Thyroid gland (tissue), 4 donors: ENCODE measurements around the gene RELA. TPM values are rescaled to one million over a fixed set of nuclear protein-coding genes. Genes with fewer than 3 reads are reported as not detected.
A peak's percentile ranks its signal among the peaks of the same experiment; 100 is the strongest.

Experiments
- DNase-seq, 2 donors: peaks; one replicate each; pipeline ENCODE4 v3.0.0-alpha.2; 2019
- H3K27ac ChIP-seq, 3 donors: fragments of 200-600 bp; sonication (generic); 1 replicate in 2 of 3; 2 replicates in 1 of 3; pipeline ENCODE4 v1.5.1; 2016 to 2019; ENCODE audit warnings: mild to moderate bottlenecking in 1 of 3, moderate library complexity in 1 of 3
- H3K27me3 ChIP-seq: fragments of 200-600 bp; sonication (generic); one replicate; pipeline ENCODE4 v1.5.1; 2019
- H3K36me3 ChIP-seq, 2 donors: fragments of 200-600 bp; sonication (generic); one replicate each; pipeline ENCODE4 v1.5.1; 2016 to 2019
- H3K4me1 ChIP-seq, 2 donors: fragments of 200-600 bp; sonication (generic); one replicate each; pipeline ENCODE4 v1.5.1; 2017 to 2019
- H3K4me3 ChIP-seq, 3 donors: fragments of 200-600 bp; sonication (generic); replicated peaks in 1 of 3; 1 replicate in 2 of 3; 2 replicates in 1 of 3; pipeline ENCODE4 v1.5.1; 2016; ENCODE audit warnings: mild to moderate bottlenecking in 1 of 3
- H3K9me3 ChIP-seq: fragments of 200-600 bp; sonication (generic); one replicate; pipeline ENCODE4 v1.5.1; 2017
- CTCF ChIP-seq, 6 experiments: fragments of 200-600 bp in 3 of 6; fragments of 450-650 bp in 3 of 6; sonication (generic) in 3 of 6; IDR thresholded peaks; one replicate each; pipeline ENCODE4 v1.5.1; 2016 to 2019; ENCODE audit warnings: antibody characterized with exemption in 6 of 6, mild to moderate bottlenecking in 2 of 6, inconsistent platforms in 1 of 6, moderate library complexity in 1 of 6
- POLR2A ChIP-seq, 2 donors: fragments of 450-650 bp; IDR thresholded peaks; one replicate each; pipeline ENCODE4 v1.6.1; 2017; ENCODE audit warnings: antibody characterized with exemption in 2 of 2, mild to moderate bottlenecking in 2 of 2, moderate library complexity in 1 of 2
- WGBS, 2 donors: methylation state at CpG; one replicate each; pipeline ENCODE4 v1.1.5; 2017; 5-methylcytosine and 5-hydroxymethylcytosine counted together
- intact Hi-C: fragments of 100-400 bp; cut with DNase I; formaldehyde crosslinking; loops from one replicate; pipeline ENCODE4 v1.15.1; 2023
- total RNA-seq, 4 donors: library from RNA; depleted of rRNA; stranded (reverse); fragments of >200 nt; gene quantifications; one replicate each; pipeline ENCODE4 v1.2.3, GENCODE V29; 2016

The RELA gene
- total RNA-seq, 4 donors from 2014 or later = 40.3 to 55.8 (median 48.7) TPM

GRCh38 chr11:65617990-65618751 lies 44.5 kb downstream of the RELA start:
- peaks cover 36 to 51% of the 10 kb centered on the region in 2 donors for H3K36me3 ChIP-seq
- no peak overlapping the region for H3K4me3 ChIP-seq
- intact Hi-C loops = loop anchor here (5.0 kb wide), 2 partner anchors 34 to 691 kb away; no protein-coding TSS in a partner anchor
- WGBS, 2 donors = 79 to 85% methylated on average over 26 to 30 of the region's 33 CpGs
- H3K27ac ChIP-seq = no peak overlapping the region
- H3K27me3 ChIP-seq = no peaks in the 10 kb centered on the region
- H3K9me3 ChIP-seq = no peaks in the 10 kb centered on the region
- no peak for DNase-seq
- TF ChIP-seq CTCF (IDR thresholded peaks at IDR 0.05) (no peak), POLR2A (IDR thresholded peaks at IDR 0.05) (no peak)
- H3K4me1 ChIP-seq = peaks cover 16 to 17% of the 10 kb centered on the region in 2 donors

GRCh38 chr11:65617136-65617850 lies 45.4 kb downstream of the RELA start:
- H3K27ac ChIP-seq = no peak overlapping the region
- no peak for DNase-seq
- H3K9me3 ChIP-seq = no peaks in the 10 kb centered on the region
- peaks cover 34 to 45% of the 10 kb centered on the region in 2 donors for H3K36me3 ChIP-seq
- intact Hi-C loops = loop anchor here (5.0 kb wide), 2 partner anchors 35 to 690 kb away; no protein-coding TSS in a partner anchor
- TF ChIP-seq CTCF (IDR thresholded peaks at IDR 0.05) (no peak), POLR2A (IDR thresholded peaks at IDR 0.05) (no peak)
- peaks cover 23 to 26% of the 10 kb centered on the region in 2 donors for H3K4me1 ChIP-seq
- WGBS, 2 donors = 92 to 94% methylated on average over 16 to 17 of the region's 17 CpGs
- H3K27me3 ChIP-seq = no peaks in the 10 kb centered on the region
- no peak overlapping the region for H3K4me3 ChIP-seq

- Histone ChIP-seq H3K9me3 (no peaks in the 10 kb centered on the region), H3K4me3 (peak overlapping the region in 2 of 3 donors; percentile 57 to 95), H3K4me1 (peaks cover 30% of the 10 kb centered on the region in 2 donors), H3K36me3 (peaks cover 34 to 43% of the 10 kb centered on the region in 2 donors), H3K27ac (no peak overlapping the region), H3K27me3 (no peaks in the 10 kb centered on the region)
- no peak for DNase-seq
- intact Hi-C loops = loop anchor here (5.0 kb wide), 2 partner anchors 36 to 689 kb away; no protein-coding TSS in a partner anchor
- WGBS, 2 donors = 67 to 68% methylated on average over 10 of the region's 10 CpGs
- no peak for TF ChIP-seq CTCF (IDR thresholded peaks at IDR 0.05)
- TF ChIP-seq POLR2A (IDR thresholded peaks at IDR 0.05) = no peak
These were observed 46.1 kb downstream of the RELA start for GRCh38 chr11:65616575-65617001.

- intact Hi-C loops = loop anchor here (5.0 kb wide), 2 partner anchors 36 to 689 kb away; no protein-coding TSS in a partner anchor
- no peak for TF ChIP-seq CTCF (IDR thresholded peaks at IDR 0.05)
- H3K27me3 ChIP-seq = no peaks in the 10 kb centered on the region
- H3K9me3 ChIP-seq = no peaks in the 10 kb centered on the region
- peaks cover 34 to 38% of the 10 kb centered on the region in 2 donors for H3K36me3 ChIP-seq
- WGBS, 2 donors = 1 to 3% methylated on average over 10 to 16 of the region's 50 CpGs
- H3K4me1 ChIP-seq = peaks cover 30 to 34% of the 10 kb centered on the region in 2 donors
- peak overlapping the region in 2 of 3 donors; percentile 50 to 72 for H3K27ac ChIP-seq
- peak overlapping the region; percentile 23 to 95 (median 57) for H3K4me3 ChIP-seq
- peak in 1 of 2 donors; percentile 27 for DNase-seq
These were observed 46.7 kb downstream of the RELA start for GRCh38 chr11:65615950-65616574.
